ENCODE results near the gene CDHR2.

GRCh38 chr5:176524138-176524537 lies 25.0 kb upstream of the CDHR2 start:
- TF ChIP-seq GATA3 (IDR thresholded peaks at IDR 0.05; ENCODE audit: low read depth, low read length): no peak
- TF ChIP-seq GATA2 (IDR thresholded peaks at IDR 0.05; ENCODE audit: low read depth, low read length): no peak
